Heart right ventricle (tissue), 16 donors: ENCODE measurements around the gene SMAD3. TPM values are rescaled to one million over a fixed set of nuclear protein-coding genes. Genes with fewer than 3 reads are reported as not detected.

Experiments used
- ATAC-seq, 8 donors: fragments of 200-7000 bp; cut with Tn5 transposase; one replicate each; pipeline ENCODE4 v1.9.1; 2020; ENCODE audit warnings: mild to moderate bottlenecking in 8 of 8, moderate library complexity in 8 of 8, moderate number of reproducible peaks in 1 of 8
- DNase-seq, 2 donors: peaks; one replicate each; pipeline ENCODE4 v3.0.0-alpha.2; 2020
- H3K27ac ChIP-seq, 10 donors: fragments of 200-600 bp; sonication (generic) in 2 of 10; one replicate each; pipeline versions ENCODE4 v1.5.0 to v1.8.0; 2020 to 2022; ENCODE audit warnings: mild to moderate bottlenecking in 3 of 10
- H3K27me3 ChIP-seq, 7 donors: fragments of 200-600 bp; one replicate each; pipeline ENCODE4 v1.8.0; 2021 to 2022; ENCODE audit warnings: mild to moderate bottlenecking in 2 of 7
- H3K36me3 ChIP-seq, 9 donors: fragments of 200-600 bp; sonication (generic) in 1 of 9; one replicate each; pipeline versions ENCODE4 v1.5.0 to v1.8.0; 2020 to 2022; ENCODE audit warnings: mild to moderate bottlenecking in 2 of 9
- H3K4me1 ChIP-seq, 9 donors: fragments of 200-600 bp; sonication (generic) in 1 of 9; one replicate each; pipeline versions ENCODE4 v1.5.0 to v1.8.0; 2020 to 2022; ENCODE audit warnings: mild to moderate bottlenecking in 4 of 9
- H3K4me3 ChIP-seq, 10 donors: fragments of 200-600 bp; sonication (generic) in 2 of 10; one replicate each; pipeline versions ENCODE4 v1.5.0 to v1.8.0; 2020 to 2022; ENCODE audit warnings: mild to moderate bottlenecking in 7 of 10, moderate library complexity in 2 of 10
- H3K9me3 ChIP-seq, 11 donors: fragments of 200-600 bp in 10 of 11; sonication (generic) in 2 of 11; one replicate each; pipeline versions ENCODE4 v1.5.0 to v1.8.0; 2013 to 2022; ENCODE audit warnings: mild to moderate bottlenecking in 2 of 11, control low read depth in 1 of 11, moderate library complexity in 1 of 11
- CTCF ChIP-seq, 9 donors: fragments of 200-600 bp; sonication (generic) in 2 of 9; IDR thresholded peaks; one replicate each; pipeline versions ENCODE4 v1.5.0 to v1.8.0; 2021 to 2022; ENCODE audit warnings: antibody characterized with exemption in 9 of 9, mild to moderate bottlenecking in 5 of 9, moderate library complexity in 1 of 9
- WGBS, 2 donors: extraction: QIAGEN DNeasy Blood & Tissue Kit; methylation state at CpG; one replicate each; pipeline ENCODE4 v1.1.7; 2013; ENCODE audit warnings: inconsistent platforms in 1 of 2; 5-methylcytosine and 5-hydroxymethylcytosine counted together
- intact Hi-C, 10 donors: fragments of 100-400 bp; cut with DNase I; formaldehyde crosslinking; loops; one replicate each; pipeline versions ENCODE4 v1.11.1 to v1.14.2; 2022
- polyA plus RNA-seq, 2 donors: library from polyadenylated mRNA; stranded (reverse); fragments of 200-250 nt; gene quantifications; one replicate each; pipeline ENCODE4 v1.2.3, GENCODE V29; 2013
- total RNA-seq, 10 donors: library from RNA; stranded (reverse); fragmentation: NEBNext Ultra II Directional in 3 of 10; extraction: Animal tissue kit (Norgen Biotek cat#: 25700) in 3 of 10; gene quantifications; one replicate each; pipeline versions ENCODE4 v1.2.1 to v1.2.4, GENCODE V29; 2021 to 2023
- donor health status: Arrhythmogenic right ventricular cardiomyopathy.
- donor health status: ischemic (EF 13 %, LVEDD 7.1; RV severe dilation, severe dysfunction).
- donor health status: healthy with polysubstance abuse.
- donor health status: DM: no; HTN: yes; CAD: no.
- donor health status: DM: no; HTN: no; CAD: no.
- donor health status: ischemic (EF 25% LVEDD 6.9; RV normal size, moderate dysfunction).
- donor health status: ischemic (EF 25% LVEDD 5.7; RV mildly dilated, moderate dysfunction).
- donor health status: healthy.
- donor health status: DM: yes; HTN: yes; CAD: no.
- donor health status: Ischemic cardiomyopathy.
- donor health status: ischemic (EF 35%, LVEDD 5.7; RV mildly dilated, moderate dysfunction).
- donor health status: nonischemic (EF 11% LVEDD 7.7; RV severe dilation, severe dysfunction).
- donor health status: DM: yes; HTN: yes; CAD: no.
- donor health status: PGD.
- donor health status: ischemic (EF 29% LVEDD 5.4; RV normal size, mild dysfunction).
- donor health status: nonischemic (EF 23%, LVEDD 6.1; RV moderate dilation, normal function).

SMAD3 gene
- total and polyA plus RNA-seq, 12 donors: 6.2 to 44.8 (median 15.5) TPM

DNA sequence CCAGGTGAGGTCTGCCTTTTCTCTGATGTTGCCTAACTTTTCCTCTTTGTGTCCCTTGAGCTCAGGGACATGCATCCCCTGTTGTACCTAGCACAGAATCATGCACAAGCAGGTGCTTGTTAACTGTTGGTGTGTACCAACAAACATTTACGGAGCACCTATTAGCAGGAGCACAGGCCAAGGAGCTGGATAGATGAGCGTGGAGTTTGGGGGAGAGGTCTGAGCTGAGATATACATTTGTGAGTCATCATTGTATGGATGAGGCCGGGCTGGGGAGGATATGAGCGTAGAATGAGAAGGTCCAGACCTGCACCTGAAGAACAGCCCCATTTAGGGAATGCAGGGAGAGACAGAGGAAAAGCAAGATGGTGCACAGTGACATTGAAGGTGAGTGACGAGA is 53.4 kb downstream of the SMAD3 start:
- 97 to 99% methylated on average over 5 of the region's 5 CpGs for WGBS, 2 donors
- H3K36me3 ChIP-seq: no peaks in the 10 kb centered on the region
- H3K27ac ChIP-seq: peak overlapping the region in 4 of 10 donors; percentile 4 to 92 (median 90)
- intact Hi-C loops: no loop called here
- no peak for ATAC-seq
- no peaks in the 10 kb centered on the region for H3K27me3 ChIP-seq
- H3K9me3 ChIP-seq: no peaks in the 10 kb centered on the region
- no peak for TF ChIP-seq CTCF (IDR thresholded peaks at IDR 0.05)
- no peak overlapping the region for H3K4me3 ChIP-seq
- DNase-seq: no peak
- H3K4me1 ChIP-seq: peaks cover 29 to 97% (median 79%) of the 10 kb centered on the region in 9 donors

GRCh38 chr15:67119238-67119846 is 53.9 kb downstream of the SMAD3 start:
- intact Hi-C loops: no loop called here
- WGBS, 2 donors: 96 to 98% methylated on average over 6 of the region's 6 CpGs
- no peak for TF ChIP-seq CTCF (IDR thresholded peaks at IDR 0.05)

GRCh38 chr15:67120009-67120838 is 54.8 kb downstream of the SMAD3 start:
- ATAC-seq (no peak), DNase-seq (no peak)
- Histone ChIP-seq H3K36me3 (no peaks in the 10 kb centered on the region), H3K27me3 (no peaks in the 10 kb centered on the region), H3K9me3 (no peaks in the 10 kb centered on the region), H3K4me1 (peaks cover 32 to 98% (median 80%) of the 10 kb centered on the region in 9 donors), H3K4me3 (peak overlapping the region in 6 of 10 donors; percentile 2 to 31 (median 18)), H3K27ac (peak overlapping the region; percentile 59 to 92 (median 88))
- WGBS, 2 donors: 75 to 80% methylated on average over 9 of the region's 9 CpGs
- intact Hi-C loops: loop anchor here in 1 of 10 donors (2.0 to 5.0 kb wide), 2 partner anchors 53 to 67 kb away; no protein-coding TSS in a partner anchor
- no peak for TF ChIP-seq CTCF (IDR thresholded peaks at IDR 0.05)

More at GRCh38 chr15:67119238-67119846, 53.9 kb downstream of the SMAD3 start:
- H3K4me3 ChIP-seq: no peak overlapping the region
- H3K9me3 ChIP-seq: no peaks in the 10 kb centered on the region
- DNase-seq: no peak
- no peaks in the 10 kb centered on the region for H3K27me3 ChIP-seq
- peaks cover 29 to 98% (median 79%) of the 10 kb centered on the region in 9 donors for H3K4me1 ChIP-seq
- peak overlapping the region in 9 of 10 donors; percentile 59 to 92 (median 88) for H3K27ac ChIP-seq
- no peak for ATAC-seq
- no peaks in the 10 kb centered on the region for H3K36me3 ChIP-seq

DNA sequence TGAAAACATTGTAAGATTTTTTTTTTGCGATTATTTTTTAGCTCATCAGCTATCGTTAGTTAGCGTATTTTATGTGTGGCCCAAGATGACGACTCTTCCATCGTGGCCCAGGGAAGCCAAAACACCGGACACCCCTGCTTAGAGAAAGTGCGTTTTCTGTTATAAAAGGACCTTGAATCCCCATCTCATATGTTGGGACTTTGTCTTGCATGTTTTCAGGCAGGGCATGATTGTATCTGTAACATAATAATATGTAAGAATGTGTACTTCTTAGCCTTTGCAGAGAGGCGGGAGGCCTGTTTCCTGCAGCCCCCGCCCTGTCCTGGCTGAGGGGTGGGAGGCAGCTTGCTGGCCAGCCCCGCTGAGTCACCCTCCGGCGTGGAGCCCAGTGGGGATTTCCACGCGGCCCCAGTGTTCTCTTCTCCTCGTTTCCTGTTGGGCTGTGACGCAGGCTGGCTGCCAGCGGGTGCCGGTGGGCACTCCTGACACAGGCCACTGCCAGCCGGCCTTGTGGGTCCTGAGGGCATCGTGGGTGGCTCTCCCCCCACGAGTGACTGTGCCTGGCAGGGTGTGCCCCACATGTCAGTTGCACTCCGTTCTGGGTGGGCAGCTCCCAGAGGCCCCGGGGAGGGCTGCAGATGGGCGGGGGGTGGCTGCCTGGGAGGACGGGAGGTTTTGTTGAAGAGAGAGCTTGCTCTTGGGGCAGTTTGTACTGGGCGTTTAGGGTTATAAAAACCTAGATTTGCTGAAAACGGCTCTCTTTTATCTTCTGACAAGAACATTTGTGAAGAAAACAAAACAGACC is 55.6 kb downstream of the SMAD3 start:
- peaks cover 28 to 98% (median 80%) of the 10 kb centered on the region in 9 donors for H3K4me1 ChIP-seq

More for the DNA sequence above, 55.6 kb downstream of the SMAD3 start:
- Histone ChIP-seq H3K27ac (peak overlapping the region; percentile 59 to 92 (median 88)), H3K27me3 (no peaks in the 10 kb centered on the region), H3K9me3 (no peaks in the 10 kb centered on the region), H3K36me3 (no peaks in the 10 kb centered on the region), H3K4me3 (peak overlapping the region in 6 of 10 donors; percentile 2 to 31 (median 20))
- 27 to 31% methylated on average over 27 of the region's 27 CpGs for WGBS, 2 donors
- TF ChIP-seq CTCF (IDR thresholded peaks at IDR 0.05): peak in 1 of 9 donors; percentile 5
- intact Hi-C loops: loop anchor here in 1 of 10 donors (2.0 to 5.0 kb wide), 2 partner anchors 54 to 66 kb away; no protein-coding TSS in a partner anchor
- peak; percentile 84 to 93 (median 88) for ATAC-seq
- peak; percentile 88 to 89 for DNase-seq
